Measurements from ENCODE around the gene THPO.

THPO gene

GRCh38 chr3:184377882-184378445 lies at the start of gene THPO:
THPO (minus strand) TSS chr3:184378207; CDS start chr3:184376259, 1,948 bp downstream.
- no peak for TF ChIP-seq GATA3 (IDR thresholded peaks at IDR 0.05; ENCODE audit: low read depth, low read length)
- no peak for TF ChIP-seq GATA2 (IDR thresholded peaks at IDR 0.05; ENCODE audit: low read depth, low read length)

- TF ChIP-seq GATA2 (IDR thresholded peaks at IDR 0.05; ENCODE audit: low read depth, low read length) (no peak), GATA3 (IDR thresholded peaks at IDR 0.05; ENCODE audit: low read depth, low read length) (no peak)
Observed at GRCh38 chr3:184426691-184427141, 48.7 kb upstream of the THPO start.

- TF ChIP-seq GATA3 (IDR thresholded peaks at IDR 0.05; ENCODE audit: low read depth, low read length) = no peak
- TF ChIP-seq GATA2 (IDR thresholded peaks at IDR 0.05; ENCODE audit: low read depth, low read length) = no peak
Observed at GRCh38 chr3:184423561-184423960, 45.6 kb upstream of the THPO start.

- TF ChIP-seq GATA3 (IDR thresholded peaks at IDR 0.05; ENCODE audit: low read depth, low read length) (no peak), GATA2 (IDR thresholded peaks at IDR 0.05; ENCODE audit: low read depth, low read length) (no peak)
Observed at GRCh38 chr3:184419171-184419570, 41.2 kb upstream of the THPO start.

- TF ChIP-seq GATA2 (IDR thresholded peaks at IDR 0.05; ENCODE audit: low read depth, low read length) (no peak), GATA3 (IDR thresholded peaks at IDR 0.05; ENCODE audit: low read depth, low read length) (no peak)
Observed at GRCh38 chr3:184417619-184418327, 39.8 kb upstream of the THPO start.

- no peak for TF ChIP-seq GATA3 (IDR thresholded peaks at IDR 0.05; ENCODE audit: low read depth, low read length)
- TF ChIP-seq GATA2 (IDR thresholded peaks at IDR 0.05; ENCODE audit: low read depth, low read length) = no peak
Observed at GRCh38 chr3:184415203-184415490, 37.1 kb upstream of the THPO start.

GRCh38 chr3:184414418-184415202 lies 36.6 kb upstream of the THPO start:
- TF ChIP-seq GATA3 (IDR thresholded peaks at IDR 0.05; ENCODE audit: low read depth, low read length) (no peak), GATA2 (IDR thresholded peaks at IDR 0.05; ENCODE audit: low read depth, low read length) (no peak)

GRCh38 chr3:184409946-184410500 lies 32.0 kb upstream of the THPO start:
- TF ChIP-seq GATA3 (IDR thresholded peaks at IDR 0.05; ENCODE audit: low read depth, low read length) (no peak), GATA2 (IDR thresholded peaks at IDR 0.05; ENCODE audit: low read depth, low read length) (no peak)

- TF ChIP-seq GATA2 (IDR thresholded peaks at IDR 0.05; ENCODE audit: low read depth, low read length) (no peak), GATA3 (IDR thresholded peaks at IDR 0.05; ENCODE audit: low read depth, low read length) (no peak)
Observed at GRCh38 chr3:184409331-184409926, 31.4 kb upstream of the THPO start.

- TF ChIP-seq GATA2 (IDR thresholded peaks at IDR 0.05; ENCODE audit: low read depth, low read length) = no peak
- no peak for TF ChIP-seq GATA3 (IDR thresholded peaks at IDR 0.05; ENCODE audit: low read depth, low read length)
Observed at GRCh38 chr3:184405075-184406030, 27.3 kb upstream of the THPO start.

GRCh38 chr3:184399410-184399809 lies 21.4 kb upstream of the THPO start:
- TF ChIP-seq GATA3 (IDR thresholded peaks at IDR 0.05; ENCODE audit: low read depth, low read length) (no peak), GATA2 (IDR thresholded peaks at IDR 0.05; ENCODE audit: low read depth, low read length) (no peak)

GRCh38 chr3:184395320-184395660 lies 17.3 kb upstream of the THPO start:
- TF ChIP-seq GATA2 (IDR thresholded peaks at IDR 0.05; ENCODE audit: low read depth, low read length) (no peak), GATA3 (IDR thresholded peaks at IDR 0.05; ENCODE audit: low read depth, low read length) (no peak)

- TF ChIP-seq GATA2 (IDR thresholded peaks at IDR 0.05; ENCODE audit: low read depth, low read length) = no peak
- TF ChIP-seq GATA3 (IDR thresholded peaks at IDR 0.05; ENCODE audit: low read depth, low read length) = no peak
Observed at GRCh38 chr3:184391266-184391665, 13.3 kb upstream of the THPO start.

Data from SH-SY5Y (cell line).